GM23338 (cell line): ENCODE measurements around the gene PIK3R4. TPM values are rescaled to one million over a fixed set of nuclear protein-coding genes. Genes with fewer than 3 reads are reported as not detected.

ENCODE experiments used
- CREB1 ChIP-seq: fragments of 250-450 bp; sonication (Bioruptor Pico); IDR thresholded peaks from 2 replicates; pipeline ENCODE4 v1.5.0; 2020; ENCODE audit warnings: low read depth, mild to moderate bottlenecking, moderate library complexity
- CTCF ChIP-seq, 2 experiments: fragments of 200-600 bp in 1 of 2; sonication (generic) in 1 of 2; conservative IDR thresholded peaks; 2 replicates each; pipeline versions ENCODE4 v1.5.1 to v1.6.1; 2016 to 2017; ENCODE audit warnings: antibody characterized with exemption in 2 of 2, low read depth in 2 of 2, mild to moderate bottlenecking in 2 of 2, moderate library complexity in 1 of 2
- EZH2phosphoT487 ChIP-seq: fragments of 200-600 bp; sonication (generic); IDR thresholded peaks from one replicate; pipeline ENCODE4 v1.8.1; 2018; ENCODE audit warnings: antibody characterized with exemption; ENCODE audit not compliant: unreplicated experiment
- JUNB ChIP-seq: IDR thresholded peaks from one replicate; pipeline ENCODE4 v1.6.1; 2016; ENCODE audit warnings: antibody characterized with exemption; ENCODE audit not compliant: unreplicated experiment
- NANOG ChIP-seq: IDR thresholded peaks from 2 replicates; pipeline ENCODE4 v1.6.1; 2016; ENCODE audit warnings: antibody characterized with exemption, borderline replicate concordance
- POLR2AphosphoS5 ChIP-seq: IDR thresholded peaks from 2 replicates; pipeline ENCODE4 v1.6.1; 2016; ENCODE audit warnings: antibody characterized with exemption, low read depth
- STAT1 ChIP-seq: IDR thresholded peaks from one replicate; pipeline ENCODE4 v1.6.1; 2016; ENCODE audit warnings: antibody characterized with exemption; ENCODE audit not compliant: unreplicated experiment
- ZNF331 ChIP-seq: fragments of 250-450 bp; sonication (Bioruptor Pico); IDR thresholded peaks from 2 replicates; pipeline ENCODE4 v1.5.0; 2020; ENCODE audit warnings: low read depth, mild to moderate bottlenecking, moderate library complexity
- ZNF462 ChIP-seq: fragments of 250-450 bp; sonication (Bioruptor Pico); IDR thresholded peaks from 2 replicates; pipeline ENCODE4 v1.5.0; 2020; ENCODE audit warnings: mild to moderate bottlenecking, moderate library complexity
- polyA plus RNA-seq: library from polyadenylated mRNA; unstranded; fragments of >200 nt; fragmentation: Nextera tagmentation; extraction: Ambion mirVana; gene quantifications from 2 replicates; pipeline ENCODE4 v1.2.1, GENCODE V29; 2016
- total RNA-seq: library from RNA; depleted of rRNA; stranded (reverse); fragments of >200 nt; shearing (Covaris generic); gene quantifications from 2 replicates; pipeline ENCODE4 v1.2.3, GENCODE V29; 2014

PIK3R4 gene
- total and polyA plus RNA-seq, 2 experiments from 2014 or later = 48.8 to 65.1 TPM

- TF ChIP-seq ZNF462 (no peak), NANOG (no peak), CTCF (conservative IDR thresholded peaks at IDR 0.05; ENCODE audit: low read depth in 2 of 2) (no peak), JUNB (no peak), CREB1 (CRISPR knock-in tag) (no peak), EZH2phosphoT487 (no peak), POLR2AphosphoS5 (no peak), ZNF331 (no peak), STAT1 (no peak)
Observed at GRCh38 chr3:130770644-130771043, 24.0 kb upstream of the PIK3R4 start (continued).
